K562 treated with DMSO at 1 percent for 12 hours (cell line): ENCODE measurements around the gene CDT1. TPM values are rescaled to one million over a fixed set of nuclear protein-coding genes. Genes with fewer than 3 reads are reported as not detected.

Experiments
- total RNA-seq: library from RNA; unstranded; fragments of 300-600 nt; gene quantifications from 2 replicates; pipeline ENCODE4 v1.2.3, GENCODE V29; 2022; ENCODE audit not compliant: insufficient read depth

The CDT1 gene
- 218 and 221 TPM in 2 replicates for total RNA-seq

DNA sequence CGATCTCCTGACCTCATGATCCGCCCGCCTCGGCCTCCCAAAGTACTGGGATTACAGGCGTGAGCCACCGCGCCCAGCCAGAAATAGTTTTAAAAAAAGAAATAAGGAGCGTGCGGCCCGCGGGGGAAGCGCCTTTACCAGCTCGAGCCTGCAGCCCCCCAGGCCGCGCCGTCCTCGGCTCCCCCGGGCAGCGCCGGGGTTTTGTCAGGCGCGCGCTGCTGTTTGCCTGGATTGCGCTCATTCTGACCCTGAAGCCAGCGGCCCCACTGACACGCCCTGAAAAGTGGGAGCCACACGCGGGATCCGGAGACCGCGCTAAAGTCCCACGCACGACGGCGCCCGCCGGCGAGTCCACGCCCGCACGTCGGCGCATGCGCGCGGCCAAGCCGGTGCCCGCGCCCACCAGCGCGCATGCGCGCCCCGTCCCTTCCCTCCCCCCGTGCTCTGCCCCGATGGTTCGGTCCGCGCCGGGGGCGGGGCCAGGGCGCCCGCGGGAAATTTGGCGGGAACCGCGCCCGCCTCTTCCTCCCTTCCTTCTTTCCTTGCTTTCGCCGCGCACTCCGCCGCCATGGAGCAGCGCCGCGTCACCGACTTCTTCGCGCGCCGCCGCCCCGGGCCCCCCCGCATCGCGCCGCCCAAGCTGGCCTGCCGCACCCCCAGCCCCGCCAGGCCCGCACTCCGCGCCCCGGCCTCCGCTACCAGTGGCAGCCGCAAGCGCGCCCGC is at the start of gene CDT1:
Gene CDT1, plus strand, starts transcription at position 526 of the 724 bp plus-strand sequence. Its CDS starts 43 bp downstream, at position 569.

DNA sequence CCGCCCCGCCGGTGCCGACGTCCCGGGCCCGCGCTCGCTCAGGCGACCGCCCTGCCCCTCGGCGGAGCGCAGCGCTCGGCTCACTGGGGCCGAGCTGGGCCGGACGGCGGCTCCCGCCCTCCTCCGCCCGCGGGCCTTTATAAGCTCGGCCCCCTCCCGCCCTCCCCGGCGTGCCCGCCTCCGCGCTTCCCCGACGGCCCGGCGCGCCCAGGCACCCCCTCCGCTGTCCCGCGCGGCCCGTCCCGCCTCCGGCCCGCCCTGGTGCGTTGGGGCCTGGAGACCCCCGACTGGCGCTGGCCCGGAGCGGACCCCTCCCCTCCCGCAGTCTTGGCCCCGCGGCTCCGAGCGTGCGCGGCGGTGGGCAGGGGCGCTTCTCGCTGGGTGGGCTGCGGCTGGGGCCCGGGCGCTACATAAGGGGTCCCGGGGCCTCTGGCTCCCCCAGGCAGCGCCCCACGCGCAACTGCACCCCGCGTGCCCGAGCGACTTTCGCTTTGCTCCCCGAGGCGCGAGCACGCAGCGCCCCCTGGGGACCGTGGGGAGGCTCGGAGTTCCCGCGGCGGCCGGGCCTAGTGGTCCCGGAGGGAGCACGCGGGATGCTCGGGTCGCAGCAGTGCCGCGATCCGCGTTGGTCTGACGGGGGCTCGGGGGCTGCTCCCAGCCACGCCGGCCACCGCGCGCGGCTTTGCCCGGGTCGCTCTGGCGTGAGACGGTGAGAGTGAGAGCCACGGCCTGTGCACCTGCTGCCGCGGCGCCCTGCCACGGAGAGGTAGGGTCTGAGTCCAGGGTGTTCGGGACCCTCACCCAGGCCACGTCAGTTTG is 18.3 kb upstream of the CDT1 start, which contains the start of gene PIEZO1:
Gene PIEZO1, minus strand, starts transcription at position 115 of the 819 bp plus-strand sequence. CDS start 256 bp downstream, outside the sequence.

DNA sequence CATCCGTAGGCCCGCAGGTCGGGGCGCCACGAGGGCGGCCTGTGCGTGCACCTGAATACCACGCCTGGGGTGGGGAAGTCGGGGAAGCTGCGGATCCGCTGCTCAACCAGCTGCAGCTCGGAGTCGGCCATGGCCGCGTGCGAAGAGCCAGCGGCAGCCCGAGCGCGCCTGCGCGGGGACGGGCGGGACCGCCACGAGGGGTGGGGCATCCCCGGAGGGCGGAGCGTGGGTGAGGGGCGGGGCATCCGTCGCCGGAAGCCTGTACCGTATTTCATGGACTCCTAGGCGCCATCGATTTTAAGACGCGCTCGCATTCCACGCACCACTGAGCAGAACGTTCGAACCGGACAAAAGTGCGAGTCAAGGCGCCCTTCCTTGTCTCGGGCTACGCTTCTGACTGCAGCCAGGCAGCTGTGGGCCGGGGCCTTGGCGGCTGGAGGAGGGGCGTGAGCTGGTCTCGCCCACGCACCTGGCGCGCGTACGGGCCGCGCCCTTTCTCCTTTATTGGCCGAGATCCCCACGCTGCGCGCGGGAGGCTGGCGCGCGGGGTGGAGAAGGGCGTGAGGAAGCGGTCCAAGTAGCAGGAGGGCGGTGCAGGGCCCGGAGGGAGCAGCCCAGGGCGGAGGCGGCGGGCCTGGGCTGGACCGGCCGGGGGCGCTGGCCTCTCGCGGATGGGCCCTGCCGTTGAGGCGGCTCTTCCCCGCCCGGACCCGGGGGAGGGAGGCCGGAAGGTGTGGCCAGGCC is 8.4 kb downstream of the CDT1 start, which contains the start of gene APRT:
Gene APRT, minus strand, starts transcription at position 160 of the 744 bp plus-strand sequence. Its CDS starts 29 bp downstream, at position 131.

DNA sequence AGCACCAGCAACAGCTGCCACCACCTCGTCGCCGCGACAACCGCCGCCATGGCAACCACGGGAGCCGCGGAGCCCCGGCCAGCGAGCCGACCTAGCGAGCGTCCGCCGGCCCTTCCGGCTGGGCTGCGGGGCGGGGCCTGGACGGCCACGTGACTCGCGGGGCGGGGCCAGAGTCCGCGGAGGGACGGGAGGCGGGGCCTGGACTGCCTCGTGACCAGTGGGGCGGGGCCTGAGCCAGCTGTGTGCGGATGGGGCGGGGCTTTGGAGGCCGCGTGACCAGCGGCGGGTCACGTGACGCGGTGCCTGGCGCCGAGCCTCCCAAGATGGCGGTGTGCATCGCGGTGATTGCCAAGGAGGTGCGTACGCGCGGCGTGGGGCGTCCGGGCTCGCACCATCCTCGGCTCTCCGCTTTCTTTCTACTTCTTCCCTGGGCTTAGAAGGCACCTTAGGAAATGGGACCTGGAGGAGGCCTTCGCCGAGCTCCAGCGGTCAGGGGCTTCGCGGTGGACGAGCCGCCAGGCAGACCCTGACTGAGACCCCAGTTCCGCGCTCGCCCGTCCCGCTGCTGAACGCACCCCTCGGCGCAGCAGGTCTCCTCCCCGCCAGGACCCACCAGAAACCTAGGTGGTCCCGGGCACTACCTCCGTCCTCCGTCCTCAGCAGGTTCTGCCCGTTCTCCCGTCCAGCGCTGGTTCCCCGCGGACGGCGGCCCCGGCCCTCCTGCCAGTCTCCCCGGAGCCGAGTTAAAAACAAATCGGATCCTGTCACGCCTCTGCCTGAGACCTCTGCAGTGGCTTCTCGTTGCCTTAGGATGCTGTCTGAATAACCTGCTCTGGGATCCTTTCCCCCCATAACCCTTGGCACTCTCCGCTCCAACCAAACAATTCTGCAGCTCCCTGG is 53.5 kb downstream of the CDT1 start, which contains the start of the genes GALNS and TRAPPC2L:
Gene GALNS, minus strand, starts transcription at position 120 of the 900 bp plus-strand sequence. Its CDS starts 70 bp downstream, at position 50.
Gene TRAPPC2L, plus strand, starts transcription at position 300 of the 900 bp plus-strand sequence. Its CDS starts 24 bp downstream, at position 324.

Other genes starting within 250 kb of the CDT1 start
- gene ZC3H18, start 233.4 kb upstream of the CDT1 start, total RNA-seq, result 37.9 and 75.0 TPM in 2 replicates
- not detected in 2 replicates for gene IL17C, start 165.2 kb upstream of the CDT1 start, total RNA-seq
- gene CYBA, start 152.7 kb upstream of the CDT1 start, total RNA-seq, result 459 and 717 TPM in 2 replicates
- 89.7 and 113 TPM in 2 replicates for gene MVD, start 140.7 kb upstream of the CDT1 start, total RNA-seq
- 1.8 and 2.2 TPM in 2 replicates for gene SNAI3, start 117.3 kb upstream of the CDT1 start, total RNA-seq
- gene RNF166, start 97.4 kb upstream of the CDT1 start, total RNA-seq, result 58.0 and 63.2 TPM in 2 replicates
- gene CTU2, start 97.3 kb upstream of the CDT1 start, total RNA-seq, result 25.5 and 32.8 TPM in 2 replicates
- gene PIEZO1, start 18.6 kb upstream of the CDT1 start, total RNA-seq, result 196 and 242 TPM in 2 replicates
- gene APRT, start 8.1 kb downstream of the CDT1 start, total RNA-seq, result 182 and 235 TPM in 2 replicates
- 6.3 and 12.1 TPM in 2 replicates for gene GALNS, start 53.2 kb downstream of the CDT1 start, total RNA-seq
- gene TRAPPC2L, start 53.3 kb downstream of the CDT1 start, total RNA-seq, result 52.8 and 54.1 TPM in 2 replicates
- not detected in 2 replicates for gene PABPN1L, start 62.9 kb downstream of the CDT1 start, total RNA-seq
- gene CBFA2T3, start 173.4 kb downstream of the CDT1 start, total RNA-seq, result 15.9 and 34.0 TPM in 2 replicates